ENCODE measurements around the gene MPO. TPM values are rescaled to one million over a fixed set of nuclear protein-coding genes. Genes with fewer than 3 reads are reported as not detected.

Gene MPO
- total and polyA plus RNA-seq, 2 donors (not counting 3 experiments of a cell fraction or from before 2014, with no cell fraction given), result not detected

DNA sequence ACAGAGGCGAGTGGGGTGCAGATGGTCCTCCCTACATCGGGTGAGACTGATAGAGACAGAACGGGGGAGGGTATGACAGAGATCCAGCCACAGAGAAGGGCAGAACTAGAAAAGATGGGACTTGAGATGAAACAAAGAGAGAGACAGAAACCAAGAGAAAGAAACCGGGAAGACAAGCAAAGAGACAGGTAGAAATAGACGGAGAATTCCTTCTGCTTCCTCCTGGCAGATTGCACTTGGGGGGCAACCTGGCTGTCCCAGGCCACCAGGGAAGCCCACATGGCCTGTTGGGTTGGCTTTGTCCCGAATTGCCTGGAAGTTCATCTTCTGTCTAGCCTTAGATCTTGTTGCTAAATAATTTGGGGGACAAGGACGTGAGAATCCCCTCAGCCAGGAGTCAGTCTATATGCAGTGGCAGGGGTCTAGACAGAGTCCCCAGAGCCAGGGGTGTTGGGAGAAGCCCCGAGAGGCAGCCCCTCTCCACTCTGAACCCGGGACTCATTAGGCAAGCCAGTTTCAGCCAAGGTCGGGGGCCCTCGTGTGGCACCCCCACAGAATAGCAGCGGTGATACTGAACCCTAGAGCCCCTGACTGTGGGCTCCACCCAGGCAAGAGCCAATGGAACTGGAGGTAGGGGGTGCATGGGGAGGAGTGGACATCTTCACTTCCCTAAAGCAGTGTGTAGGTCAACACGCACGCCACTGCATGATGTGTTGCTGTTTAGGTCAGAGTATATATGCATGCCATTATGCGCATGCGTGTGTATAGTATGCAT lies 48.5 kb upstream of the MPO start:
- H3K27ac ChIP-seq (ENCODE audit: insufficient read depth, low read depth, low read length), result no peak overlapping the region
- dilution Hi-C loops (cut with MboI; ENCODE audit: extremely low pct_ligation_motif_present, low sequenced_read_pairs), result no loop called here
- no peaks in the 10 kb centered on the region for H3K4me1 ChIP-seq (ENCODE audit: control insufficient read depth, extremely low read depth, insufficient read depth, low read length)
- H3K4me2 ChIP-seq (ENCODE audit: insufficient read depth, low read length), result no peak overlapping the region
- no peaks in the 10 kb centered on the region for H3K9me3 ChIP-seq (replicated peaks; ENCODE audit: control insufficient read depth, insufficient read depth, low read length)
- no peak overlapping the region for H2AFZ ChIP-seq (ENCODE audit: low read depth, low read length)
- H3K9ac ChIP-seq (replicated peaks; ENCODE audit: extremely low read depth, insufficient read depth, low read length), result no peak overlapping the region
- no peak for DNase-seq (ENCODE audit: low read depth, low spot score)
- ChIA-PET CTCF (interaction anchor here (1.9 kb wide), 1 partner anchor 21 kb away, joined by 5 read pairs; no protein-coding TSS in a partner anchor), POLR2A (no interaction called here)
- peak; percentile 40 for FAIRE-seq
- intact Hi-C loops (cut with micrococcal nuclease), result no loop called here
- H3K27me3 ChIP-seq (ENCODE audit: control insufficient read depth in 2 of 2, insufficient read depth in 2 of 2, low read length in 2 of 2), result peaks cover 13 to 14% of the 10 kb centered on the region in 2 experiments
- TF ChIP-seq POLR2A (IDR thresholded peaks at IDR 0.05; ENCODE audit: low read depth, low read length) (no peak), CTCF (IDR thresholded peaks at IDR 0.05; ENCODE audit: extremely low read depth in 1 of 2, insufficient read depth in 1 of 2, low read depth in 1 of 2, low read length in 2 of 2) (peak in 1 of 2 donors; percentile 18)
- H3K4me3 ChIP-seq (replicated peaks in 1 of 3; ENCODE audit: insufficient read depth in 1 of 3, low read depth in 1 of 3, low read length in 3 of 3), result no peak overlapping the region
- H3K36me3 ChIP-seq (ENCODE audit: control insufficient read depth in 2 of 2, extremely low read depth in 1 of 2, insufficient read depth in 2 of 2, low read length in 2 of 2), result no peaks in the 10 kb centered on the region
- no peaks in the 10 kb centered on the region for H3K79me2 ChIP-seq (ENCODE audit: control insufficient read depth, insufficient read depth, low read length)
- no TSS peak for BruUV-seq (replicated peaks)
- H3K9me1 ChIP-seq (replicated peaks; ENCODE audit: control insufficient read depth, extremely low read depth, insufficient read depth, low read length), result no peaks in the 10 kb centered on the region
- no peaks in the 10 kb centered on the region for H4K20me1 ChIP-seq (replicated peaks; ENCODE audit: control insufficient read depth, extremely low read depth, insufficient read depth, low read length)

DNA sequence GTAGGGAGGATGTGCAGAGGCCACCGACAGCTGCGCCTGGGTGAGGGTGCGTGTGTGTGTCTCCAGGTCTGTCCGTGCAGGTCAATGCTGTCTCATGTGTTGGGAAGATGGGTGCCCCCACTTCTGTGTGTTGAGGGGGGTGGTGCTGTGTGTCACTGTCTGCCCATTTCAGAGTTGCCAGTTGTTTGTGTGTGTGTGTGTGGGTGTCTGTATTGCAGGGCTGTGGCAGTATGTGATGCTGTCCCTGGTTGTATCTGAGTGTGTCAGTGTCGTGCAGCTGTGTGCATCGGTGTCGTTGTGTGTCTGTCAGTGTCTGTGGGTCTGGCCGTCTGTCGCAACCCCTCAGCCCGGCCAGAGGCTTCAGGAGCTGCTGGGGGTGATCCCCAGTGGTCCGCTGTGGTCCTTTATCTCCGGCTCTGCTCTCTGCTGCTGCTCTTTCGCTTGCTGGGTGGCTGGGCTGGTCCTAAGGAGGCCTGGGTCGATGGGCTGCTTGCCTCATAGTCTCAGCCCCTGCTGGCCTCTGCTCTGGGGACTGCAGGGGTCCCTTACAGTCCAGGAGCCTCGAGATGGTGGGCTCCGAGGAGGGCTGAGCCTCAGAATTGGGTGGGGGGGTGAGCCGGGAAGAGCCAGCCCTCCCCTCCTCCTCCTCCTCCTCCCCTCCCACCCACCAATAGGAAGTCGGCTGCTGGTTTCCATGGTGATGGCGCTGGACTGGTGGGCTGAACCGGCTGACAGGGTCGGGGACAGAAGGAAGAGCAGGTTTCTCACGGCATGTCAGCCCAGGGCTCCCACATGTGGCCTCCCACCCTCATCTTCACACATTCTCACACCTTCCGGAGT lies 47.7 kb upstream of the MPO start, which contains the start of gene TSPOAP1:
Gene TSPOAP1 (minus strand): TSS at position 601 of the 840 bp plus-strand sequence. CDS start 875 bp downstream, outside the sequence.
- Histone ChIP-seq H3K4me1 (ENCODE audit: control insufficient read depth, extremely low read depth, insufficient read depth, low read length) (no peaks in the 10 kb centered on the region), H3K79me2 (ENCODE audit: control insufficient read depth, insufficient read depth, low read length) (no peaks in the 10 kb centered on the region), H3K4me2 (ENCODE audit: insufficient read depth, low read length) (no peak within 1 kb of the TSS), H4K20me1 (replicated peaks; ENCODE audit: control insufficient read depth, extremely low read depth, insufficient read depth, low read length) (no peaks in the 10 kb centered on the region), H3K4me3 (replicated peaks in 1 of 3; ENCODE audit: insufficient read depth in 1 of 3, low read depth in 1 of 3, low read length in 3 of 3) (no peak within 1 kb of the TSS), H3K27ac (ENCODE audit: insufficient read depth, low read depth, low read length) (no peak within 1 kb of the TSS), H3K36me3 (ENCODE audit: control insufficient read depth in 2 of 2, extremely low read depth in 1 of 2, insufficient read depth in 2 of 2, low read length in 2 of 2) (no peaks in the 10 kb centered on the region), H3K9me1 (replicated peaks; ENCODE audit: control insufficient read depth, extremely low read depth, insufficient read depth, low read length) (no peaks in the 10 kb centered on the region), H3K27me3 (ENCODE audit: control insufficient read depth in 2 of 2, insufficient read depth in 2 of 2, low read length in 2 of 2) (peaks cover 20 to 22% of the 10 kb centered on the region in 2 experiments), H3K9ac (replicated peaks; ENCODE audit: extremely low read depth, insufficient read depth, low read length) (no peak within 1 kb of the TSS), H3K9me3 (replicated peaks; ENCODE audit: control insufficient read depth, insufficient read depth, low read length) (no peaks in the 10 kb centered on the region), H2AFZ (ENCODE audit: low read depth, low read length) (no peak within 1 kb of the TSS)
- BruUV-seq (replicated peaks), result no TSS peak
- ChIA-PET POLR2A (no interaction called here), CTCF (interaction anchor here (1.9 kb wide), 1 partner anchor 20 kb away, joined by 5 read pairs; no protein-coding TSS in a partner anchor)
- dilution Hi-C loops (cut with MboI; ENCODE audit: extremely low pct_ligation_motif_present, low sequenced_read_pairs), result no loop called here
- intact Hi-C loops (cut with micrococcal nuclease), result no loop called here
- DNase-seq (ENCODE audit: low read depth, low spot score) (no peak), FAIRE-seq (no peak)
- no peak for TF ChIP-seq MYC (IDR thresholded peaks at IDR 0.05; ENCODE audit: low read depth, low read length)
- no peak for TF ChIP-seq EZH2 (IDR thresholded peaks at IDR 0.05; ENCODE audit: borderline replicate concordance, low read depth, low read length, severe bottlenecking)
- TF ChIP-seq POLR2AphosphoS5 (IDR thresholded peaks at IDR 0.05; ENCODE audit: insufficient read depth, low read depth, low read length), result no peak
- no peak for TF ChIP-seq CTCF (IDR thresholded peaks at IDR 0.05; ENCODE audit: extremely low read depth in 1 of 2, insufficient read depth in 1 of 2, low read depth in 1 of 2, low read length in 2 of 2)
- no peak for TF ChIP-seq POLR2A (IDR thresholded peaks at IDR 0.05; ENCODE audit: low read depth, low read length)
- no peak for TF ChIP-seq FOS (IDR thresholded peaks at IDR 0.05; ENCODE audit: borderline replicate concordance, insufficient read depth, low read length)
- no peak for TF ChIP-seq GATA2 (IDR thresholded peaks at IDR 0.05; ENCODE audit: insufficient read depth, insufficient read length, low read depth, low read length)
- no peak for TF ChIP-seq JUN (IDR thresholded peaks at IDR 0.05; ENCODE audit: borderline replicate concordance, insufficient read depth, insufficient read length, low read depth)
- TF ChIP-seq MAX (IDR thresholded peaks at IDR 0.05; ENCODE audit: insufficient read depth, insufficient read length), result no peak

Data from endothelial cell of umbilical vein (primary cell).